Ishikawa (cell line): ENCODE results near the gene NDST3.

ENCODE experiments used
- CEBPB ChIP-seq: IDR thresholded peaks from 2 replicates; pipeline ENCODE4 v1.6.1; 2012
- EP300 ChIP-seq: IDR thresholded peaks from 2 replicates; pipeline ENCODE4 v1.6.1; 2012; ENCODE audit warnings: borderline replicate concordance
- TAF1 ChIP-seq: IDR thresholded peaks from 2 replicates; pipeline ENCODE4 v1.6.1; 2012; ENCODE audit warnings: low read depth, mild to moderate bottlenecking
- TEAD4 ChIP-seq: IDR thresholded peaks from 2 replicates; pipeline ENCODE4 v1.6.1; 2012
- YY1 ChIP-seq: IDR thresholded peaks from 2 replicates; pipeline ENCODE4 v1.6.1; 2012; ENCODE audit warnings: low read depth
- ZBTB7A ChIP-seq: IDR thresholded peaks from 2 replicates; pipeline ENCODE4 v1.6.1; 2012; ENCODE audit warnings: low read depth
- TF ChIP-seq, protein P1 (sequence below): IDR thresholded peaks from 2 replicates; pipeline ENCODE4 v1.6.1; 2012; ENCODE audit warnings: low read depth, mild to moderate bottlenecking

DNA sequence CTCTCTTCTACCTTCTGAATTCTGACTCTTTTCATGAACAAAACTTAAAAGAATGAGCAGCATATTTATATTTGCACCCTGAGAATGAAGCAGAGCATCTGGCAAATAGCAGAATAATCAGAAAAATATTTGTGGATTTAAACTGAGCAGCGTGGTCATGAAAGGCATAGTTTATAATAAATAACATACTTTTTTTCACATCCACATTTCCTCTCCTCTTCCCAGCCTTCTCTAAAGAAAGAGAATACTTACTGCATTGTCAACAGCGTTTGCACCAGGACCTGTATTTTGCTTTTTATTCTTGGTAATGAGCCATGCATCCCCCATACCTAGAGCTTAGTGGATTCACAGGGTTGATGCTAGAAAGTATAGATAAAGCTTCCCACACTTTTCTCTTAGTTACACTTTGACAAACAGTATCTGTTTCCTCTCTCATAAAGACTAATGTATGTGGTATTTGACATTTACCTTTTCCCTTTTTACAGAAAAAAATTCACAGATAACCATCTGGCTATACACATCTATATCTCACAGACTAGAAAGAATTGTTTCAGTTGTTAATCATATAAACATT, 187.0 kb downstream of the NDST3 start:
- TF ChIP-seq TAF1: no peak
- TF ChIP-seq, protein P1, sequence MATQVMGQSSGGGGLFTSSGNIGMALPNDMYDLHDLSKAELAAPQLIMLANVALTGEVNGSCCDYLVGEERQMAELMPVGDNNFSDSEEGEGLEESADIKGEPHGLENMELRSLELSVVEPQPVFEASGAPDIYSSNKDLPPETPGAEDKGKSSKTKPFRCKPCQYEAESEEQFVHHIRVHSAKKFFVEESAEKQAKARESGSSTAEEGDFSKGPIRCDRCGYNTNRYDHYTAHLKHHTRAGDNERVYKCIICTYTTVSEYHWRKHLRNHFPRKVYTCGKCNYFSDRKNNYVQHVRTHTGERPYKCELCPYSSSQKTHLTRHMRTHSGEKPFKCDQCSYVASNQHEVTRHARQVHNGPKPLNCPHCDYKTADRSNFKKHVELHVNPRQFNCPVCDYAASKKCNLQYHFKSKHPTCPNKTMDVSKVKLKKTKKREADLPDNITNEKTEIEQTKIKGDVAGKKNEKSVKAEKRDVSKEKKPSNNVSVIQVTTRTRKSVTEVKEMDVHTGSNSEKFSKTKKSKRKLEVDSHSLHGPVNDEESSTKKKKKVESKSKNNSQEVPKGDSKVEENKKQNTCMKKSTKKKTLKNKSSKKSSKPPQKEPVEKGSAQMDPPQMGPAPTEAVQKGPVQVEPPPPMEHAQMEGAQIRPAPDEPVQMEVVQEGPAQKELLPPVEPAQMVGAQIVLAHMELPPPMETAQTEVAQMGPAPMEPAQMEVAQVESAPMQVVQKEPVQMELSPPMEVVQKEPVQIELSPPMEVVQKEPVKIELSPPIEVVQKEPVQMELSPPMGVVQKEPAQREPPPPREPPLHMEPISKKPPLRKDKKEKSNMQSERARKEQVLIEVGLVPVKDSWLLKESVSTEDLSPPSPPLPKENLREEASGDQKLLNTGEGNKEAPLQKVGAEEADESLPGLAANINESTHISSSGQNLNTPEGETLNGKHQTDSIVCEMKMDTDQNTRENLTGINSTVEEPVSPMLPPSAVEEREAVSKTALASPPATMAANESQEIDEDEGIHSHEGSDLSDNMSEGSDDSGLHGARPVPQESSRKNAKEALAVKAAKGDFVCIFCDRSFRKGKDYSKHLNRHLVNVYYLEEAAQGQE: no peak
- TF ChIP-seq CEBPB: no peak
- no peak for TF ChIP-seq EP300
- no peak for TF ChIP-seq TEAD4
- no peak for TF ChIP-seq YY1
- no peak for TF ChIP-seq ZBTB7A
